ENCODE measurements around the gene PLLP. TPM values are rescaled to one million over a fixed set of nuclear protein-coding genes. Genes with fewer than 3 reads are reported as not detected.

PLLP gene
- total and polyA plus RNA-seq, 2 experiments from 2014 or later = 1.3 to 6.1 TPM

DNA sequence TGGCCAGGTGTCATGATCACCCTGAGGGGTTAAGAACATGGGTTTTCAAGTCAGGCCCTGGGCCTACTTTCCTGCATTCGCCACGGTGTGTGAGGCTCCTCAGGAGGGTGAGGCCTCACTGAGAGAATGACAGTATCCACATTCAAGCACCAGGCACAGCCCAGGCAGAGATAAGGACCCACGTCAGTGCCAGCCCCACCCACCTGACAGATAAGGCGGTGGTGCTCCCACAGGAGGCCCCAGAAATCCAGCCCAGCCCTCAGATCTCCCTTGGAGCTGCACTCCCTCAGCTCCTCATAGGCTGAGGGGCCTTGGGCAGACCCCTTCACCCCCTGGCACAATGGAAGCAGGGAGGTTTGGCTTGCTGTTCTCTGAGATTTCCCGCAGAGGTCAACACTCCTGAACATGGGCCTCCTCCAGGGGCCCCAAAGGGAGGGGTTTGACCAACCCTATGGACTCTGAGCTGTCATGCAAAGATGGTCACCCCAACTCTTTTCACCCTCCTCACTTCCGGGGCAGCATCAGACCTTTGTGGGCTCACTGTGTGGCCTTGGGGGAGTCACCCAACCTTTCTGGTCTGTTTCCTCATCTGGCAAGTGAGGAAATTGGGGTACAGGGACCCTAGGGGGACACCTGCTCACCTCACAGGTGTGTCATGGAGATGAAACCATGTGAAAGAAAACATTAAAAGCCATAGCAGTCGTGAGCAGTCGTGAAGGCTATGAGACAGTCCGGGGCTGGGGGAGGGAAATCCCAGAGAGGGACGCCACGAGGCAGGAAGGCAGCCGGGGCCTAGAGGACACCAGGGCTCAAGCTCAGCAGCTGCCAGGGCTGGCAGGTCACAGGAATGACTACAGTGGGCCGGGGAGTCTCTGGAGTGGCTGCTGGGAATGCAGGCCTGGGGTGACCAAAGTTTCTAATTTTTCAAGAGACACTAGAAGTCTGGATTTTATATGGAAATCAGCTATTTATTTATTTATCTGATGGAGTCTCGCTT is 15.4 kb downstream of the PLLP start:
- Mint-ChIP-seq H3K4me3 (no peak overlapping the region), H3K4me1 (peaks cover 16% of the 10 kb centered on the region), H3K36me3 (ENCODE audit: low read depth) (no peaks in the 10 kb centered on the region), H3K27ac (no peak overlapping the region), H3K9me3 (no peaks in the 10 kb centered on the region), H3K27me3 (ENCODE audit: insufficient read depth, low read depth, poor library complexity) (peaks cover 11% of the 10 kb centered on the region)
- no peak overlapping the region for H3K27ac ChIP-seq (ENCODE audit: low read depth)
- TF ChIP-seq, protein P1, sequence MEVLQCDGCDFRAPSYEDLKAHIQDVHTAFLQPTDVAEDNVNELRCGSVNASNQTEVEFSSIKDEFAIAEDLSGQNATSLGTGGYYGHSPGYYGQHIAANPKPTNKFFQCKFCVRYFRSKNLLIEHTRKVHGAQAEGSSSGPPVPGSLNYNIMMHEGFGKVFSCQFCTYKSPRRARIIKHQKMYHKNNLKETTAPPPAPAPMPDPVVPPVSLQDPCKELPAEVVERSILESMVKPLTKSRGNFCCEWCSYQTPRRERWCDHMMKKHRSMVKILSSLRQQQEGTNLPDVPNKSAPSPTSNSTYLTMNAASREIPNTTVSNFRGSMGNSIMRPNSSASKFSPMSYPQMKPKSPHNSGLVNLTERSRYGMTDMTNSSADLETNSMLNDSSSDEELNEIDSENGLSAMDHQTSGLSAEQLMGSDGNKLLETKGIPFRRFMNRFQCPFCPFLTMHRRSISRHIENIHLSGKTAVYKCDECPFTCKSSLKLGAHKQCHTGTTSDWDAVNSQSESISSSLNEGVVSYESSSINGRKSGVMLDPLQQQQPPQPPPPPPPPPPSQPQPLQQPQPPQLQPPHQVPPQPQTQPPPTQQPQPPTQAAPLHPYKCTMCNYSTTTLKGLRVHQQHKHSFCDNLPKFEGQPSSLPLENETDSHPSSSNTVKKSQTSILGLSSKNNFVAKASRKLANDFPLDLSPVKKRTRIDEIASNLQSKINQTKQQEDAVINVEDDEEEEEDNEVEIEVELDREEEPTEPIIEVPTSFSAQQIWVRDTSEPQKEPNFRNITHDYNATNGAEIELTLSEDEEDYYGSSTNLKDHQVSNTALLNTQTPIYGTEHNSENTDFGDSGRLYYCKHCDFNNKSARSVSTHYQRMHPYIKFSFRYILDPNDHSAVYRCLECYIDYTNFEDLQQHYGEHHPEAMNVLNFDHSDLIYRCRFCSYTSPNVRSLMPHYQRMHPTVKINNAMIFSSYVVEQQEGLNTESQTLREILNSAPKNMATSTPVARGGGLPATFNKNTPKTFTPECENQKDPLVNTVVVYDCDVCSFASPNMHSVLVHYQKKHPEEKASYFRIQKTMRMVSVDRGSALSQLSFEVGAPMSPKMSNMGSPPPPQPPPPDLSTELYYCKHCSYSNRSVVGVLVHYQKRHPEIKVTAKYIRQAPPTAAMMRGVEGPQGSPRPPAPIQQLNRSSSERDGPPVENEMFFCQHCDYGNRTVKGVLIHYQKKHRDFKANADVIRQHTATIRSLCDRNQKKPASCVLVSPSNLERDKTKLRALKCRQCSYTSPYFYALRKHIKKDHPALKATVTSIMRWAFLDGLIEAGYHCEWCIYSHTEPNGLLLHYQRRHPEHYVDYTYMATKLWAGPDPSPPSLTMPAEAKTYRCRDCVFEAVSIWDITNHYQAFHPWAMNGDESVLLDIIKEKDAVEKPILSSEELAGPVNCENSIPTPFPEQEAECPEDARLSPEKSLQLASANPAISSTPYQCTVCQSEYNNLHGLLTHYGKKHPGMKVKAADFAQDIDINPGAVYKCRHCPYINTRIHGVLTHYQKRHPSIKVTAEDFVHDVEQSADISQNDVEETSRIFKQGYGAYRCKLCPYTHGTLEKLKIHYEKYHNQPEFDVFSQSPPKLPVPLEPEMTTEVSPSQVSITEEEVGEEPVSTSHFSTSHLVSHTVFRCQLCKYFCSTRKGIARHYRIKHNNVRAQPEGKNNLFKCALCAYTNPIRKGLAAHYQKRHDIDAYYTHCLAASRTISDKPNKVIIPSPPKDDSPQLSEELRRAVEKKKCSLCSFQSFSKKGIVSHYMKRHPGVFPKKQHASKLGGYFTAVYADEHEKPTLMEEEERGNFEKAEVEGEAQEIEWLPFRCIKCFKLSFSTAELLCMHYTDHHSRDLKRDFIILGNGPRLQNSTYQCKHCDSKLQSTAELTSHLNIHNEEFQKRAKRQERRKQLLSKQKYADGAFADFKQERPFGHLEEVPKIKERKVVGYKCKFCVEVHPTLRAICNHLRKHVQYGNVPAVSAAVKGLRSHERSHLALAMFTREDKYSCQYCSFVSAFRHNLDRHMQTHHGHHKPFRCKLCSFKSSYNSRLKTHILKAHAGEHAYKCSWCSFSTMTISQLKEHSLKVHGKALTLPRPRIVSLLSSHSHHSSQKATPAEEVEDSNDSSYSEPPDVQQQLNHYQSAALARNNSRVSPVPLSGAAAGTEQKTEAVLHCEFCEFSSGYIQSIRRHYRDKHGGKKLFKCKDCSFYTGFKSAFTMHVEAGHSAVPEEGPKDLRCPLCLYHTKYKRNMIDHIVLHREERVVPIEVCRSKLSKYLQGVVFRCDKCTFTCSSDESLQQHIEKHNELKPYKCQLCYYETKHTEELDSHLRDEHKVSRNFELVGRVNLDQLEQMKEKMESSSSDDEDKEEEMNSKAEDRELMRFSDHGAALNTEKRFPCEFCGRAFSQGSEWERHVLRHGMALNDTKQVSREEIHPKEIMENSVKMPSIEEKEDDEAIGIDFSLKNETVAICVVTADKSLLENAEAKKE (CRISPR knock-in tag; IDR thresholded peaks at IDR 0.05) = no peak
- TF ChIP-seq ZNF331 (CRISPR knock-in tag; IDR thresholded peaks at IDR 0.05; ENCODE audit: low read depth) = no peak
- TF ChIP-seq NANOG (IDR thresholded peaks at IDR 0.05; ENCODE audit: borderline replicate concordance) = no peak
- no peak for TF ChIP-seq CREB1 (CRISPR knock-in tag; IDR thresholded peaks at IDR 0.05; ENCODE audit: low read depth)
- TF ChIP-seq POLR2AphosphoS5 (IDR thresholded peaks at IDR 0.05; ENCODE audit: low read depth) = no peak
- TF ChIP-seq, protein P2, sequence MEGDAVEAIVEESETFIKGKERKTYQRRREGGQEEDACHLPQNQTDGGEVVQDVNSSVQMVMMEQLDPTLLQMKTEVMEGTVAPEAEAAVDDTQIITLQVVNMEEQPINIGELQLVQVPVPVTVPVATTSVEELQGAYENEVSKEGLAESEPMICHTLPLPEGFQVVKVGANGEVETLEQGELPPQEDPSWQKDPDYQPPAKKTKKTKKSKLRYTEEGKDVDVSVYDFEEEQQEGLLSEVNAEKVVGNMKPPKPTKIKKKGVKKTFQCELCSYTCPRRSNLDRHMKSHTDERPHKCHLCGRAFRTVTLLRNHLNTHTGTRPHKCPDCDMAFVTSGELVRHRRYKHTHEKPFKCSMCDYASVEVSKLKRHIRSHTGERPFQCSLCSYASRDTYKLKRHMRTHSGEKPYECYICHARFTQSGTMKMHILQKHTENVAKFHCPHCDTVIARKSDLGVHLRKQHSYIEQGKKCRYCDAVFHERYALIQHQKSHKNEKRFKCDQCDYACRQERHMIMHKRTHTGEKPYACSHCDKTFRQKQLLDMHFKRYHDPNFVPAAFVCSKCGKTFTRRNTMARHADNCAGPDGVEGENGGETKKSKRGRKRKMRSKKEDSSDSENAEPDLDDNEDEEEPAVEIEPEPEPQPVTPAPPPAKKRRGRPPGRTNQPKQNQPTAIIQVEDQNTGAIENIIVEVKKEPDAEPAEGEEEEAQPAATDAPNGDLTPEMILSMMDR (conservative IDR thresholded peaks at IDR 0.05; ENCODE audit: low read depth in 2 of 2) = no peak
- TF ChIP-seq ZNF114 (CRISPR knock-in tag; IDR thresholded peaks at IDR 0.05) = no peak
- TF ChIP-seq JUNB (IDR thresholded peaks at IDR 0.05; ENCODE audit: unreplicated experiment) = no peak
- TF ChIP-seq STAT1 (IDR thresholded peaks at IDR 0.05; ENCODE audit: unreplicated experiment) = no peak
- no peak for TF ChIP-seq EZH2 (IDR thresholded peaks at IDR 0.05; ENCODE audit: low read depth, unreplicated experiment)
- no peak for TF ChIP-seq EZH2phosphoT487 (IDR thresholded peaks at IDR 0.05; ENCODE audit: unreplicated experiment)
- TF ChIP-seq, protein P3, sequence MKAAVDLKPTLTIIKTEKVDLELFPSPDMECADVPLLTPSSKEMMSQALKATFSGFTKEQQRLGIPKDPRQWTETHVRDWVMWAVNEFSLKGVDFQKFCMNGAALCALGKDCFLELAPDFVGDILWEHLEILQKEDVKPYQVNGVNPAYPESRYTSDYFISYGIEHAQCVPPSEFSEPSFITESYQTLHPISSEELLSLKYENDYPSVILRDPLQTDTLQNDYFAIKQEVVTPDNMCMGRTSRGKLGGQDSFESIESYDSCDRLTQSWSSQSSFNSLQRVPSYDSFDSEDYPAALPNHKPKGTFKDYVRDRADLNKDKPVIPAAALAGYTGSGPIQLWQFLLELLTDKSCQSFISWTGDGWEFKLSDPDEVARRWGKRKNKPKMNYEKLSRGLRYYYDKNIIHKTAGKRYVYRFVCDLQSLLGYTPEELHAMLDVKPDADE (IDR thresholded peaks at IDR 0.05) = no peak
- TF ChIP-seq, protein P4, sequence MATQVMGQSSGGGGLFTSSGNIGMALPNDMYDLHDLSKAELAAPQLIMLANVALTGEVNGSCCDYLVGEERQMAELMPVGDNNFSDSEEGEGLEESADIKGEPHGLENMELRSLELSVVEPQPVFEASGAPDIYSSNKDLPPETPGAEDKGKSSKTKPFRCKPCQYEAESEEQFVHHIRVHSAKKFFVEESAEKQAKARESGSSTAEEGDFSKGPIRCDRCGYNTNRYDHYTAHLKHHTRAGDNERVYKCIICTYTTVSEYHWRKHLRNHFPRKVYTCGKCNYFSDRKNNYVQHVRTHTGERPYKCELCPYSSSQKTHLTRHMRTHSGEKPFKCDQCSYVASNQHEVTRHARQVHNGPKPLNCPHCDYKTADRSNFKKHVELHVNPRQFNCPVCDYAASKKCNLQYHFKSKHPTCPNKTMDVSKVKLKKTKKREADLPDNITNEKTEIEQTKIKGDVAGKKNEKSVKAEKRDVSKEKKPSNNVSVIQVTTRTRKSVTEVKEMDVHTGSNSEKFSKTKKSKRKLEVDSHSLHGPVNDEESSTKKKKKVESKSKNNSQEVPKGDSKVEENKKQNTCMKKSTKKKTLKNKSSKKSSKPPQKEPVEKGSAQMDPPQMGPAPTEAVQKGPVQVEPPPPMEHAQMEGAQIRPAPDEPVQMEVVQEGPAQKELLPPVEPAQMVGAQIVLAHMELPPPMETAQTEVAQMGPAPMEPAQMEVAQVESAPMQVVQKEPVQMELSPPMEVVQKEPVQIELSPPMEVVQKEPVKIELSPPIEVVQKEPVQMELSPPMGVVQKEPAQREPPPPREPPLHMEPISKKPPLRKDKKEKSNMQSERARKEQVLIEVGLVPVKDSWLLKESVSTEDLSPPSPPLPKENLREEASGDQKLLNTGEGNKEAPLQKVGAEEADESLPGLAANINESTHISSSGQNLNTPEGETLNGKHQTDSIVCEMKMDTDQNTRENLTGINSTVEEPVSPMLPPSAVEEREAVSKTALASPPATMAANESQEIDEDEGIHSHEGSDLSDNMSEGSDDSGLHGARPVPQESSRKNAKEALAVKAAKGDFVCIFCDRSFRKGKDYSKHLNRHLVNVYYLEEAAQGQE (IDR thresholded peaks at IDR 0.05; ENCODE audit: unreplicated experiment) = no peak
- H3F3A ChIP-seq (replicated peaks; ENCODE audit: low read depth) = no peaks in the 10 kb centered on the region
- DNase-seq (ENCODE audit: low spot score) = no peak
- H3K4me2 ChIP-seq = no peak overlapping the region
- no peaks in the 10 kb centered on the region for H3K27me3 ChIP-seq (ENCODE audit: insufficient read depth)
- H3K4me1 ChIP-seq (ENCODE audit: insufficient read depth) = 0 out of 2 replicates have a peak, but pooled peaks cover 6% of the 10 kb centered on the region
- no peaks in the 10 kb centered on the region for H3K36me3 ChIP-seq (ENCODE audit: insufficient read depth)
- H3K9me2 ChIP-seq (ENCODE audit: insufficient read depth) = no peaks in the 10 kb centered on the region
- H4K20me1 ChIP-seq (replicated peaks; ENCODE audit: insufficient read depth) = no peaks in the 10 kb centered on the region
- no peaks in the 10 kb centered on the region for H3K79me2 ChIP-seq (replicated peaks; ENCODE audit: insufficient read depth)
- no peak for ATAC-seq
- no peak overlapping the region for H3K4me3 ChIP-seq
- no peak overlapping the region for H2AFZ ChIP-seq

Measured in GM23338 (cell line).